Testis (tissue), 2 donors: ENCODE measurements around the gene INPP5A.

ENCODE experiments used
- CTCF ChIP-seq, 3 experiments: fragments of 450-650 bp in 2 of 3; fragments of 200-600 bp in 1 of 3; sonication (generic) in 1 of 3; IDR thresholded peaks; one replicate each; pipeline ENCODE4 v1.5.1; 2016 to 2019; ENCODE audit warnings: antibody characterized with exemption in 3 of 3, mild to moderate bottlenecking in 2 of 3, moderate library complexity in 1 of 3
- POLR2A ChIP-seq: fragments of 450-650 bp; IDR thresholded peaks from one replicate; pipeline ENCODE4 v1.6.1; 2017; ENCODE audit warnings: antibody characterized with exemption, mild to moderate bottlenecking, moderate library complexity

DNA sequence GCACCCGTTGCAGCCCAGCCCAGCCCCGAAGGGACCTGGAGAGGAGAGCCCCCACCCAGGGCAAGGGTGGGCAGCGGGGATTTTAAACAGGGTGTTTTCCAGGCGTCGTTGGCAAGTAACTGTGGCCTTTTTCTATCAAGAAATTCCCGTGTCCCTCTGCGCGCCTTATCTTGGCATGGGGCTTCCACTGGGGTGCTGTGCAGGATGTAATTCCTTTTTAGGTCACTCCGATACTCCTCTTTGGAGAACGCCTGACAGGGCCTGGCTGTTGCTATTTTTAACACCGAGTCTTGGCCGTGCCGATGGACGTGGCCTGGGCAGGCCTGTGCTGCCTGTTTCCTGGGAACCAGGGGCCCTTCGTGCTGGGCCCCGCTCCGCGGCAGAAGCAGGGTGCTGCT is 93.8 kb downstream of the INPP5A start:
- TF ChIP-seq CTCF (IDR thresholded peaks at IDR 0.05): no peak
- TF ChIP-seq POLR2A: no peak
